Large intestine (tissue), 3 donors: Measurements from ENCODE around the gene MYH9. TPM values are rescaled to one million over a fixed set of nuclear protein-coding genes. Genes with fewer than 3 reads are reported as not detected.
"Not testable (repeated sequence)": the region's sequence is repeated elsewhere in the genome, so short reads cannot be mapped to it uniquely, and the experiment has no call there.

Experiments used
- DNase-seq, 2 donors: peaks; one replicate each; pipeline versions ENCODE4 v3.0.0 to v3.0.0-alpha.2; 2013
- H3K27ac ChIP-seq: one replicate; pipeline ENCODE4 v1.5.1; 2013; ENCODE audit warnings: low read length
- H3K27me3 ChIP-seq: 2 replicates; pipeline ENCODE4 v1.6.1; 2013; ENCODE audit warnings: low read length; ENCODE audit not compliant: control insufficient read depth, insufficient read depth
- H3K36me3 ChIP-seq: 2 replicates; pipeline ENCODE4 v1.6.1; 2013; ENCODE audit warnings: low read length; ENCODE audit not compliant: control insufficient read depth, insufficient read depth
- H3K4me1 ChIP-seq: one replicate; pipeline ENCODE4 v1.6.1; 2013; ENCODE audit warnings: low read length; ENCODE audit not compliant: control insufficient read depth, insufficient read depth
- H3K4me3 ChIP-seq: one replicate; pipeline ENCODE4 v1.5.1; 2013; ENCODE audit warnings: low read length
- H3K9me3 ChIP-seq: one replicate; pipeline ENCODE4 v1.6.1; 2013; ENCODE audit warnings: mild to moderate bottlenecking, low read depth, low read length, moderate library complexity; ENCODE audit not compliant: control insufficient read depth
- WGBS: methylation state at CpG from one replicate; pipeline ENCODE4 v1.1.5; 2013; ENCODE audit warnings: low lambda C conversion rate; ENCODE audit not compliant: insufficient coverage; 5-methylcytosine and 5-hydroxymethylcytosine counted together
- polyA plus RNA-seq: library from polyadenylated mRNA; unstranded; fragments of 120-200 nt; gene quantifications from one replicate; pipeline ENCODE4 v1.2.1, GENCODE V29; 2013

MYH9 gene
- polyA plus RNA-seq, 1 donor = 191 TPM

DNA sequence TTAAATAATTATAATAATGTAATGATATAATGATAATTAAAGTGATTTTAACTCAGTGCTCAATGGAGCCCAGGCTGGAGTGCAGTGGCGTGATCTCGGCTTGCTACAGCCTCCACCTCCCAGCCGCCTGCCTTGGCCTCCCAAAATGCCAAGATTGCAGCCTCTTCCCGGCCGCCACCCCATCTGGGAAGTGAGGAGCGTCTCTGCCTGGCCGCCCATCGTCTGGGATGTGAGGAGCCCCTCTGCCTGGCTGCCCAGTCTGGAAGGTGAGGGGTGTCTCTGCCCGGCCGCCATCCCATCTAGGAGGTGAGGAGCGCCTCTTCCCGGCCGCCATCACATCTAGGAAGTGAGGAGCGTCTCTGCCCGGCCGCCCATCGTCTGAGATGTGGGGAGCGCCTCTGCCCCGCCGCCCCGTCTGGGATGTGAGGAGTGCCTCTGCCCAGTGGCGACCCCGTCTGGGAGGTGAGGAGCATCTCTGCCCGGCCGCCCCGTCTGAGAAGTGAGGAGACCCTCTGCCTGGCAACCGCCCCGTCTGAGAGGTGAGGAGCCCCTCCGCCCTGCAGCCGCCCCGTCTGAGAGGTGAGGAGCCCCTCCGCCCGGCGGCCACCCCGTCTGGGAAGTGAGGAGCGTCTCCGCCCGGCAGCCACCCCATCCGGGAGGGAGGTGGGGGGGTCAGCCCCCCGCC, 97.2 kb downstream of the MYH9 start:
- no CpG with 5 or more reads among the region's 40 CpGs for WGBS
- not testable (repeated sequence) for H3K27ac ChIP-seq, H3K4me3 ChIP-seq, H3K27me3 ChIP-seq, H3K4me1 ChIP-seq, DNase-seq
- Histone ChIP-seq H3K36me3 (peaks cover 83% of the 10 kb centered on the region), H3K9me3 (peaks cover 23% of the 10 kb centered on the region)

DNA sequence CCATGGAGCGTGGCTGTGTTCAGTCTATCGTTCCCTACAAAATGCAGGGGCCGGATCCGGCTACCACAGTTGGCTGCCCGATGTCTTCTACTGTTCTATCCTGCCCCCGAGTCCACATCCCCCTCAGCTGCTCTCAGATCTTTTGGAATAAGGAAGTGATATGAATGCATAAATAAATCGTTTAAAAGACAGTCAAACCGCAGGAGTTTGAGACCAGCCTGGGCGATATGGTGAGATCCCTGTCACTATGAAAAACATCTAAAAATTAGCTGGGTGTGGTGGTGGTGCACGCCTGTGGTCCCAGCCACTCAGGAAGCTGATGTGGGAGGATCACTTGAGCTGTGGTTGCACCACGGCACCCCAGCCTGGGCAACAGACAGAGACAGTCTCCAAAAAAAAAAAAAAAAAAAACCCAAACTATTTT, 97.8 kb downstream of the MYH9 start:
- Histone ChIP-seq H3K36me3 (peaks cover 83% of the 10 kb centered on the region), H3K9me3 (peaks cover 23% of the 10 kb centered on the region)
- not testable (repeated sequence) for H3K27me3 ChIP-seq, H3K27ac ChIP-seq, H3K4me1 ChIP-seq, H3K4me3 ChIP-seq, DNase-seq
- no CpG with 5 or more reads among the region's 11 CpGs for WGBS

DNA sequence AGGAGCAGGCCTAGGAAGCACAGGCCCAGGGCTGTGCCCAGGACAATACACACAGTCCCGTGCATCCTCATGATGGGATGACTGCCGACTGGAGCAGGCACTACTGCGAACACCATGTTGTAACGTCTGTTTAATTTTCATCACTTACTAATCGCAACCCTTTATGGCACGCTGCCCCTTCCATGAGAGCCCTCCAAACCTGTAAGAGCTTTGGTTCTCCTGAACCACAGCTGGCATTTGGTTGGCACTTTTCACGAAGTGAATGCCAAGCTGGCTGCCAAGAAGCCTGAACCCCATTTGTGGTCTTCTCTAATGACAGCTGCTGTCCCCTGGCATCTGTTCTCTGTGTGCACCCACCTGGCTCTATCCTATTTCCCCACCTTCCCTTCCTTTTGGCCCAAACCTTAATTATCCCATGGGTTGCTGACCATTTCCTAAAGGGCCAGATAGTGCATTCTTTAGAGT, 98.3 kb downstream of the MYH9 start:
- Histone ChIP-seq H3K4me3 (no peak overlapping the region), H3K4me1 (no peaks in the 10 kb centered on the region), H3K9me3 (peaks cover 23% of the 10 kb centered on the region), H3K27ac (no peak overlapping the region), H3K27me3 (no peaks in the 10 kb centered on the region), H3K36me3 (peaks cover 83% of the 10 kb centered on the region)
- no peak for DNase-seq
- 94% methylated on average over 3 of the region's 7 CpGs for WGBS

DNA sequence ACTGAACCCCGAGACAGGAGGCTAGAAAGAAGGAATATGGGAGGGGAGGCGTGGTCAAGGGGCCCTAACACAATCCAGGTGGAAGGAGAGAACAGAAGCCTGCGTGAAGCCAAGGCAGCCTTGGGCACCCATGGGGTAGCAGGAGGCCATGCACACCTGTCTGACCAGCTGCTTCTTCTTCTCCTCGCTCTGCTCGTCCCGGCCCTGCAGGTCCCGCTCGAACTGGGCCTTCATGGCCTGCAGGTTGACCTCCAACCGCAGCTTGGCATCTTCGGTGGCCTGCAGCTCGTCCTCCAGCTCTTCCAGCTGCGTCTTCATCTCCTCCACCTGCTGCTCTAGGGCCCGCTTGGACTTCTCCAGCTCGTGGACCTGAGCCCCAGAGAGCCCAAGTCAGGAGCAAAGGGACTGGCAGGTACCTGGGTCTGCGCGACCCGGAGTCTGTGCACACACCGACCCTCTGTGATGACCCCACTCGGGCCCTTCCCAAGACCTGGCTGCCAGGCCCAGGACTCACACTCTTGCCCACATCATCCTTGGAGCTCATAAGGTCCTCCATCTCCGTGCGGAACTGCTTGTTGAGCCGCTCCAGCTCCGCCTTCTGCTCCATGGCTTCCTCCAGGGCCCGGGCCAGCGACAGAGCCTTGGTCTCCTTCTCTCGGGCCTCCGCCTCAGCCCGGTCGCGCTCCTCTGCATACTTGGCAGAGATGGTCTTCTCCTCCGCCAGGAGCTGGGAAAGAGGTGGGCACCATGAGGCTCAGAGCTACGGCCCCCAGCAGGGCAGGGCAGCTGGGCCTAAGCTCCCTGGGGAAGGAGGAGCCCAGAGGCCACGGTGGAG, 99.0 kb downstream of the MYH9 start:
- Histone ChIP-seq H3K4me3 (no peak overlapping the region), H3K36me3 (peaks cover 83% of the 10 kb centered on the region), H3K4me1 (no peaks in the 10 kb centered on the region), H3K27me3 (no peaks in the 10 kb centered on the region), H3K9me3 (peaks cover 23% of the 10 kb centered on the region), H3K27ac (no peak overlapping the region)
- DNase-seq = no peak
- WGBS = no CpG with 5 or more reads among the region's 33 CpGs

DNA sequence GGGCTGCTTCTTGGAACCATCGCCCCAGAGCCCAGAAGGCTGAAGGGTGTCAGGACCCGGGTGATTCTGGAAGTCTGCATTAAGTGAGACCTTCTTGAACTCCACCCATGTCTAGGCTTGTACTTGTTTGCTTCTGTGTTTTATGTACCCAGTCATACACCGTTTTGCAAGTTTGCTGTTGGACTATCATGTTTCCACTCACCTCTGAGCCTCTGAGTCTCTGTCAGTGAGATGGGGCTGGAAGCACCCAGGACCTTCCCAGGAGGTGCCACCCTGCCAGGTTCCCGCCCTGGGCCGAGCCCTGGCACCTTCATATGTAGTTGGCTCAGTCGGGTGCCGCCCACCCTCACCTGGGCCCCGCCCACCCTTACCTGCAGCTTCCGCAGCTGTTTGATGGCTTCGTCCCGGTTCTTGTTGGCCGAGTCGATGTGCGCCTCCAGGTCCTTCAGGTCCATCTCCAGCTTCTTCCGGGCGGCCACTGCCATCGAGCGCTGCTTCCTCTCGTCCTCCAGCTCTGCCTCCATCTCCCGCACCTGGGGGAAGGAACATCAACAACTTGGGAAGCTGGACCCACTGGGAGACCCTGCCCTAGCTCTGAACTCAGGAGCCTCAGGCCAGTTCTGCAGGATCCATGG, 99.8 kb downstream of the MYH9 start:
- H3K36me3 ChIP-seq = peaks cover 79% of the 10 kb centered on the region
- H3K27me3 ChIP-seq = no peaks in the 10 kb centered on the region
- peaks cover 21% of the 10 kb centered on the region for H3K9me3 ChIP-seq
- WGBS = 100% methylated on average over 1 of the region's 20 CpGs
- H3K4me1 ChIP-seq = no peaks in the 10 kb centered on the region
- no peak for DNase-seq
- H3K4me3 ChIP-seq = no peak overlapping the region
- H3K27ac ChIP-seq = no peak overlapping the region

DNA sequence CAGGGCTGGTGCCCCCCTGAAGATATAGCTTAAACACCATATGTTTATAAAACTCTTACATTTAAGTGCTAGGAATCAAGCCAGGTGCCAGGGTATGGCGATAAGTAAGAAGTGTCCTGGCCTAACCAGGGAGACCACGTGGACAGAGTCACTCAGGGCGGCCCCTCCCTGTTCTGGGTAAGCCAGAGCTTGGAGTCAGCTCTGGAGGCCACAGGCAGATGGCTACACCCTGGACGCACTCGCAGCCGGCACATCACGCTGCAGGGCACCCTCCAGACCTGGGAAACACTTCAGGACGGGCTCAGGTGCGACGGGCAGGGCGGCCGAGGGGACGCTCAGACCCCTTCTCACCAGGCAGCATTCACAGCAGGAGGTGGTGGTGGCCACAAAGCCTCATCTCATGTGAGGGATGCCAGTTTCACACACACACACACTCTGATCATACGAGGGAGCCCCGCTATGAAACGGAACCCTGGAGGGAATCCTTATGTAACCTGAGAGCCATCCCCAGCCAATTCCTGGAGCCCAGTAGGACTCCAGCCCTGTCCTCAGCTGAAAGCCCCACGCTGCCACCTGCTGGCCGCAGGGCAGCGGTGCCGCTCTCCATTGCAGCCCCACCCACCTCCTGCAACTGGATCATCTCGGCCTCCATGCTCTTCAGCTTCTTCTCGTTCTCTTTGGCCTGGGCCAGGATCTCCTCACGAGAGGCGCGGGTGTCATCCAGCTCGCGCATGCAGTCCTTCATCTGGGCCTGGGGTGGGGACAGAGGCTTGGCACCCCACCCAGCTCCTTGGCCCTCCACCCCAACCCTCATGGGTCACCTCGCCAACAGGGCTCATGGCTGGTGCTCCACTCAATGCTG, 101.4 kb downstream of the MYH9 start:
- H3K27ac ChIP-seq = no peak overlapping the region
- WGBS = no CpG with 5 or more reads among the region's 28 CpGs
- no peak overlapping the region for H3K4me3 ChIP-seq
- DNase-seq = peak; percentile 57 to 60
- H3K4me1 ChIP-seq = no peaks in the 10 kb centered on the region
- H3K27me3 ChIP-seq = no peaks in the 10 kb centered on the region
- peaks cover 9% of the 10 kb centered on the region for H3K9me3 ChIP-seq
- peaks cover 81% of the 10 kb centered on the region for H3K36me3 ChIP-seq

DNA sequence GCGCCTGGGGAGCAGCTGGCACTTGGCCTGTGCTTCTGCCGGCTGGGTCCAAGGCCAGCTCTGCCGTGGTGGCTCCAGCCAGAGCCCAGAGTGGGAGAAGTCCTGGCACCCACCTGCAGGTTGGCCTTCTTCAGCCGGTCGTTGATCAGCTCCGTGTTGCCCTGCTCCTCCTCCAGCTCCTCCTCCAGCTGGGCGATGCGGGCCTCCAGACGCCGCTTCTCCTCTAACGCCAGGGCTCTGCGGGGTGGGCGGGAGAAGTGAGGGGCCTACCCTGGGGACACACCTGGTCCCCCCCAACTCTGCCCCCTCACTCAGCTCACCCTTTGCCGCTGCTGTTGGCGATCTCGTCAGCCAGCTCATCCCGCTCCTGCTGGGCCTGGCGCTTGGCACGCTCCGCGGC, 102.2 kb downstream of the MYH9 start:
- no peak for DNase-seq
- WGBS = 100% methylated on average over 1 of the region's 21 CpGs
- Histone ChIP-seq H3K9me3 (peaks cover 8% of the 10 kb centered on the region), H3K4me1 (no peaks in the 10 kb centered on the region), H3K36me3 (peaks cover 87% of the 10 kb centered on the region), H3K27ac (no peak overlapping the region), H3K27me3 (no peaks in the 10 kb centered on the region), H3K4me3 (no peak overlapping the region)

DNA sequence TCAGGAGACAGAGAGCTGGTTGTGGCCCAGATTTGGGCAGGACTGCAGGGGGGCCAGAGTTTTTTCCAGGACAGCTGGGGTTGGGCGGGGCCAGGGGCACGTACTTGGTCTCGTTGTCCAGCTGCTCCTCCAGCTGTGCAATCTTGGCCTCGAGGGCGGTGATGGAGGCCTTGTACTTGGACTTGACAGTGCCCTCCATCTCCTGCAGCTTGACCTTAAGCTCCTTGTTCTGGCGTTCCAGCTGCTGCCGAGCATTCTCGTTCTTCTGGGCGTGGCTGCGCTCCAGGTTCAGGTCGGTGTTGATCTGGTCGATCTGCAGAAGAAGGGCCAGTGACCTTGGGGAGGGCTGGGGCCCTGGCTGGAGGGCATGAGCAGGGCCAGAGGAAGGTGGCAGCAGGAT, 102.8 kb downstream of the MYH9 start:
- H3K4me3 ChIP-seq = no peak overlapping the region
- H3K4me1 ChIP-seq = no peaks in the 10 kb centered on the region
- no peak overlapping the region for H3K27ac ChIP-seq
- peaks cover 88% of the 10 kb centered on the region for H3K36me3 ChIP-seq
- DNase-seq = no peak
- WGBS = no CpG with 5 or more reads among the region's 12 CpGs
- peaks cover 6% of the 10 kb centered on the region for H3K9me3 ChIP-seq
- no peaks in the 10 kb centered on the region for H3K27me3 ChIP-seq

DNA sequence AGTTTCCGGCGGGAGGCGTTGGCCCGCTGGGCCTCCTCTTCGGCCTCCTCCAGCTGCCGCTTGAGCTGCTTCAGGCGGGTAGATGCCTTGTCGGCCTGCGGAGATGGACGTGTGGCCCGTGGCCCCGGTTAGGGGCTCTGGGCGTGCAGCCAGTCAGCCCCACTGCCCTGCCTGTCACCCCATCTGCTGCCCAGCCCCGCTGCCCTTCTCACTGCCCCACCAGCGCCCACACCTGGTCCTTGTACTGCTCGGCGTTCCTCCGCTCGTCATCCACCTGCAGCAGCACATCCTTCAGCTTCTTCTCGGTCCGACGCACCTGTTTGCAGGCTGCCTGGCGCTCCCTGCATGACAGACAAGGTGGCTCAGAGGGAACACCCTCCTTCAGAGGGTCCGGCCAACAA, 103.6 kb downstream of the MYH9 start:
- Histone ChIP-seq H3K36me3 (peaks cover 80% of the 10 kb centered on the region), H3K4me3 (no peak overlapping the region), H3K4me1 (peaks cover under 1% of the 10 kb centered on the region), H3K9me3 (peaks cover 5% of the 10 kb centered on the region), H3K27ac (no peak overlapping the region), H3K27me3 (no peaks in the 10 kb centered on the region)
- no peak for DNase-seq
- WGBS = no CpG with 5 or more reads among the region's 24 CpGs
